Uterus (tissue), 2 donors: ENCODE data around the gene MAGI3.

Experiments
- POLR2A ChIP-seq, 2 donors: fragments of 450-650 bp; IDR thresholded peaks; one replicate each; pipeline ENCODE4 v1.6.1; 2016; ENCODE audit warnings: antibody characterized with exemption in 2 of 2, mild to moderate bottlenecking in 1 of 2, moderate library complexity in 1 of 2
- TF ChIP-seq, protein P1 (sequence below), 4 experiments: fragments of 200-600 bp in 2 of 4; fragments of 450-650 bp in 2 of 4; sonication (generic) in 2 of 4; IDR thresholded peaks; one replicate each; pipeline ENCODE4 v1.5.1; 2016 to 2019; ENCODE audit warnings: antibody characterized with exemption in 4 of 4, mild to moderate bottlenecking in 2 of 4, moderate library complexity in 1 of 4

GRCh38 chr1:113552244-113552643, 161.9 kb downstream of the MAGI3 start:
- TF ChIP-seq, protein P1, sequence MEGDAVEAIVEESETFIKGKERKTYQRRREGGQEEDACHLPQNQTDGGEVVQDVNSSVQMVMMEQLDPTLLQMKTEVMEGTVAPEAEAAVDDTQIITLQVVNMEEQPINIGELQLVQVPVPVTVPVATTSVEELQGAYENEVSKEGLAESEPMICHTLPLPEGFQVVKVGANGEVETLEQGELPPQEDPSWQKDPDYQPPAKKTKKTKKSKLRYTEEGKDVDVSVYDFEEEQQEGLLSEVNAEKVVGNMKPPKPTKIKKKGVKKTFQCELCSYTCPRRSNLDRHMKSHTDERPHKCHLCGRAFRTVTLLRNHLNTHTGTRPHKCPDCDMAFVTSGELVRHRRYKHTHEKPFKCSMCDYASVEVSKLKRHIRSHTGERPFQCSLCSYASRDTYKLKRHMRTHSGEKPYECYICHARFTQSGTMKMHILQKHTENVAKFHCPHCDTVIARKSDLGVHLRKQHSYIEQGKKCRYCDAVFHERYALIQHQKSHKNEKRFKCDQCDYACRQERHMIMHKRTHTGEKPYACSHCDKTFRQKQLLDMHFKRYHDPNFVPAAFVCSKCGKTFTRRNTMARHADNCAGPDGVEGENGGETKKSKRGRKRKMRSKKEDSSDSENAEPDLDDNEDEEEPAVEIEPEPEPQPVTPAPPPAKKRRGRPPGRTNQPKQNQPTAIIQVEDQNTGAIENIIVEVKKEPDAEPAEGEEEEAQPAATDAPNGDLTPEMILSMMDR (IDR thresholded peaks at IDR 0.05), result no peak
- no peak for TF ChIP-seq POLR2A (IDR thresholded peaks at IDR 0.05)
